ENCODE data around the gene CENATAC.

The CENATAC gene

GRCh38 chr11:119019996-119020395, 22.1 kb downstream of the CENATAC start:
- TF ChIP-seq, protein P1, sequence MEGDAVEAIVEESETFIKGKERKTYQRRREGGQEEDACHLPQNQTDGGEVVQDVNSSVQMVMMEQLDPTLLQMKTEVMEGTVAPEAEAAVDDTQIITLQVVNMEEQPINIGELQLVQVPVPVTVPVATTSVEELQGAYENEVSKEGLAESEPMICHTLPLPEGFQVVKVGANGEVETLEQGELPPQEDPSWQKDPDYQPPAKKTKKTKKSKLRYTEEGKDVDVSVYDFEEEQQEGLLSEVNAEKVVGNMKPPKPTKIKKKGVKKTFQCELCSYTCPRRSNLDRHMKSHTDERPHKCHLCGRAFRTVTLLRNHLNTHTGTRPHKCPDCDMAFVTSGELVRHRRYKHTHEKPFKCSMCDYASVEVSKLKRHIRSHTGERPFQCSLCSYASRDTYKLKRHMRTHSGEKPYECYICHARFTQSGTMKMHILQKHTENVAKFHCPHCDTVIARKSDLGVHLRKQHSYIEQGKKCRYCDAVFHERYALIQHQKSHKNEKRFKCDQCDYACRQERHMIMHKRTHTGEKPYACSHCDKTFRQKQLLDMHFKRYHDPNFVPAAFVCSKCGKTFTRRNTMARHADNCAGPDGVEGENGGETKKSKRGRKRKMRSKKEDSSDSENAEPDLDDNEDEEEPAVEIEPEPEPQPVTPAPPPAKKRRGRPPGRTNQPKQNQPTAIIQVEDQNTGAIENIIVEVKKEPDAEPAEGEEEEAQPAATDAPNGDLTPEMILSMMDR (IDR thresholded peaks at IDR 0.05; ENCODE audit: low read depth, low read length): no peak
- no peak for DNase-seq (ENCODE audit: low read depth, low spot score)
- in situ Hi-C loops (cut with HindIII; ENCODE audit: low sequenced_read_pairs): no loop called here
- H3K4me3 ChIP-seq (ENCODE audit: low read depth, low read length): peak overlapping the region; percentile 90

DNA sequence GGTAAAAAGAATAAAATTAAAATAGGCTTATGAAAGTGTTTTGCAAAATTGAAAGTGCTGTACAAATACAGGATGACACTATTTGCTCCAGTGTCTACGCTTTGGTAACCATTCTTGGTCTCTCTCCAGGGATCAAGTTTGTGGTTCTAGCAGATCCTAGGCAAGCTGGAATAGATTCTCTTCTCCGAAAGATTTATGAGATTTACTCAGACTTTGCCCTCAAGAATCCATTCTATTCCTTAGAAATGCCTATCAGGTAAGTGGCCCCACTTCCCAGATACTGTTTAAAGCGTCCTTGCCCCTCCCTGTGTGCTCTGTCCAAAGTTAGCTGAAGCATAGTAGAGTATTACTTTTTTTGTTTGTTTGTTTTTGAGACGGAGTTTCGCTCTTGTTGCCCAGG, 23.7 kb downstream of the CENATAC start:
- DNase-seq (ENCODE audit: low read depth, low spot score): no peak
- TF ChIP-seq, protein P1 (IDR thresholded peaks at IDR 0.05; ENCODE audit: low read depth, low read length): no peak
- in situ Hi-C loops (cut with HindIII; ENCODE audit: low sequenced_read_pairs): no loop called here
- no peak overlapping the region for H3K4me3 ChIP-seq (ENCODE audit: low read depth, low read length)

- in situ Hi-C loops (cut with HindIII; ENCODE audit: low sequenced_read_pairs): no loop called here
- H3K4me3 ChIP-seq (ENCODE audit: low read depth, low read length): no peak overlapping the region
- TF ChIP-seq, protein P1 (IDR thresholded peaks at IDR 0.05; ENCODE audit: low read depth, low read length): no peak
These were observed 25.8 kb downstream of the CENATAC start for GRCh38 chr11:119023741-119024140.

GRCh38 chr11:119024430-119025098, 26.6 kb downstream of the CENATAC start:
- TF ChIP-seq, protein P1 (IDR thresholded peaks at IDR 0.05; ENCODE audit: low read depth, low read length): no peak
- in situ Hi-C loops (cut with HindIII; ENCODE audit: low sequenced_read_pairs): no loop called here
- DNase-seq (ENCODE audit: low read depth, low spot score): no peak
- H3K4me3 ChIP-seq (ENCODE audit: low read depth, low read length): no peak overlapping the region

More at GRCh38 chr11:119023741-119024140, 25.8 kb downstream of the CENATAC start:
- no peak for DNase-seq (ENCODE audit: low read depth, low spot score)

GRCh38 chr11:119025099-119025473, 27.1 kb downstream of the CENATAC start:
- in situ Hi-C loops (cut with HindIII; ENCODE audit: low sequenced_read_pairs): no loop called here
- no peak overlapping the region for H3K4me3 ChIP-seq (ENCODE audit: low read depth, low read length)
- DNase-seq (ENCODE audit: low read depth, low spot score): no peak

GRCh38 chr11:119025541-119025940, 27.6 kb downstream of the CENATAC start:
- no peak overlapping the region for H3K4me3 ChIP-seq (ENCODE audit: low read depth, low read length)
- in situ Hi-C loops (cut with HindIII; ENCODE audit: low sequenced_read_pairs): no loop called here
- no peak for DNase-seq (ENCODE audit: low read depth, low spot score)

More at GRCh38 chr11:119025099-119025473, 27.1 kb downstream of the CENATAC start:
- TF ChIP-seq, protein P1 (IDR thresholded peaks at IDR 0.05; ENCODE audit: low read depth, low read length): no peak

More at GRCh38 chr11:119025541-119025940, 27.6 kb downstream of the CENATAC start:
- TF ChIP-seq, protein P1 (IDR thresholded peaks at IDR 0.05; ENCODE audit: low read depth, low read length): no peak

All from astrocyte of the spinal cord (primary cell).